T-helper 1 cell treated with Interleukin-12 subunit alpha and Interleukin-12 subunit beta and Interleukin-4 antibody, amounts not matched to agents 30 μg/mL and 1 μg/mL, for 36 hours (primary cell): ENCODE measurements around the gene RIOK2.
"Not testable (repeated sequence)": the region's sequence is repeated elsewhere in the genome, so short reads cannot be mapped to it uniquely, and the experiment has no call there.

Experiments used
- H3K27ac Mint-ChIP-seq: one replicate; pipeline ENCODE4 v1.8.0; 2021; ENCODE audit warnings: mild to moderate bottlenecking, mixed read lengths
- H3K27me3 Mint-ChIP-seq: one replicate; pipeline ENCODE4 v1.8.0; 2021; ENCODE audit warnings: low read depth, mixed read lengths
- H3K36me3 Mint-ChIP-seq: one replicate; pipeline ENCODE4 v1.8.0; 2021; ENCODE audit warnings: low read depth, mixed read lengths
- H3K4me1 Mint-ChIP-seq: one replicate; pipeline ENCODE4 v1.8.0; 2021; ENCODE audit warnings: low read depth, mixed read lengths
- H3K4me3 Mint-ChIP-seq: one replicate; pipeline ENCODE4 v1.8.0; 2021; ENCODE audit warnings: mild to moderate bottlenecking, moderate library complexity, mixed read lengths
- H3K9me3 Mint-ChIP-seq: one replicate; pipeline ENCODE4 v1.8.0; 2021; ENCODE audit warnings: mixed read lengths

Gene RIOK2

DNA sequence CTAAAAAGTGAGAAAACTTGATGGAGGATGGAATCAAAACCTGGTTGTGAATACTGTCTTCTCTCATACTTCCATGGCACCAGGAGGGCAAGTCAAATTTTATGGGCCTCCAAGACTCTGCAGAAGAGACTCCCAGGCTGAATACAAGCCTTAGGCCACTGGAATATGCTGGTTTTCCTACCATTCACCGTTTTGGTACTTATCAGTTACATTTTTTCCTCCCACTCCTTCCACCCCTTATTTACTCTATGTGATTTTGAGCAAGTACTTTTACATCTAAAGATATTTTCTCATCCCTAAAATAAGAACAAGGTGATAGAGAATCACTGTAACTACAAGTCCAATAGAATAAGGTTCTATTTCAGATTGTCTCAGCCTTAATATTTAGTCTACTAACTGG, 32.6 kb downstream of the RIOK2 start:
- Mint-ChIP-seq H3K27ac (no peak overlapping the region), H3K27me3 (peaks cover 10% of the 10 kb centered on the region), H3K4me1 (peaks cover 2% of the 10 kb centered on the region), H3K4me3 (no peak overlapping the region), H3K9me3 (peaks cover under 1% of the 10 kb centered on the region), H3K36me3 (no peaks in the 10 kb centered on the region)

DNA sequence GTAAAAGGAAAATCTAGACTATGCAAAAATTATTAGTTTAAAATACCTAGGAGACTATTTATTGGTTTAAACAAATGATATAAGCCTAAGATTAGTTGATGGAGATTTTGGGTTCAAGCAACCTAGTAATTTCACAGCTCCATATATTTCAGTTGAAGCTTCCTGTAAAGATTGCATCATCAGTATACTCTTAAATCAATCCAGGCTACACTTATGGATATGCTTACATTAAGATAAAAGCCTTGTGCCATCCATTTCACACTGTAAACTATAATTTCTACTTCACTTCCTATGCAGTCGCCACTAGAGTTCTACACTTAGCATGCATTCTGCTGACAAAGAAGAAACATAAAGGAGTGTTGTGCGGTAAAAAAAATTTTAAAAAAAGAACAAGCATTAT, 33.3 kb downstream of the RIOK2 start:
- H3K4me1 Mint-ChIP-seq: peaks cover 2% of the 10 kb centered on the region
- H3K4me3 Mint-ChIP-seq: no peak overlapping the region
- H3K9me3 Mint-ChIP-seq: no peaks in the 10 kb centered on the region
- H3K27me3 Mint-ChIP-seq: peaks cover 7% of the 10 kb centered on the region
- no peaks in the 10 kb centered on the region for H3K36me3 Mint-ChIP-seq
- no peak overlapping the region for H3K27ac Mint-ChIP-seq

DNA sequence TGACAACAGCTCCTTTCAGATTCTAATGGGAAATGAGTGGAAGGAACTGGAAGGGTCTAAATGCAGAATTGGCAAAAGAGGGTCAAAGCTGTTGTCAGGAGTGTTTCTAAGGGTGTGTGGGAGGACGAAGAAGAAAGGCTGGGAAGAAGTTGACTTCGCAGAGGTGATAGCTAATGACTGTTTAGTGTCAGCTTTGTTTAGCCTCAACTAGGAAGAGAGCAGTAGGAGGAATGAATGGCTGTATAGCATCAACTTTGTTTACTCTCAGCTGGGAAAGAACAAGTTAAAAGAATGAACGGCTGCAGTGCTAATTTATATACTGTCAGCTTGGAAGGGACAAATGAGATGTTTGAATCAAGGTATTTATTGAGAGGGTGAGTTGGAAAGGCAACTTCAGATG, 34.8 kb downstream of the RIOK2 start:
- Mint-ChIP-seq H3K4me3 (no peak overlapping the region), H3K4me1 (peaks cover 2% of the 10 kb centered on the region), H3K27ac (no peak overlapping the region), H3K27me3 (no peaks in the 10 kb centered on the region), H3K36me3 (no peaks in the 10 kb centered on the region), H3K9me3 (no peaks in the 10 kb centered on the region)

DNA sequence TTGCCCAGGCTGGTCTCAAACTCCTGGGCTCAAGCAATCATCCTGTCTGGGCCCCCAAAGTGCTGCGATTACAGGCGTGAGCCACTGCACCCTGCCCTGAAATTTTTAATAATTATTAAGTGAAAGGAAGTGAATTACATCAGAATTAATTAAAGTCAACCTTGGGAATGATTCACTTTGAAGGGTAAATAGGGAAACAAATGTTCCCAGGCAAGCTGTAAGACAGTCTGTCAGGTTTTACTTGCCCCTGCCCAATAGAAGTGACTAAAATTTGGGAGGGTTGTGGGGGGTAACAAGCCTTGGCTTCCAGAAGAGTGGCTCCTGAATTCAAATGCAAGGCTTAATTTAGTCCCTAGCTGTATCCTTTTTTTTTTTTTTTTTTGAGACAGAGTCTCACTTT, 39.3 kb downstream of the RIOK2 start:
- no peaks in the 10 kb centered on the region for H3K4me1 Mint-ChIP-seq
- no peak overlapping the region for H3K27ac Mint-ChIP-seq
- peaks cover 22% of the 10 kb centered on the region for H3K27me3 Mint-ChIP-seq
- H3K9me3 Mint-ChIP-seq: no peaks in the 10 kb centered on the region
- H3K36me3 Mint-ChIP-seq: no peaks in the 10 kb centered on the region
- no peak overlapping the region for H3K4me3 Mint-ChIP-seq

DNA sequence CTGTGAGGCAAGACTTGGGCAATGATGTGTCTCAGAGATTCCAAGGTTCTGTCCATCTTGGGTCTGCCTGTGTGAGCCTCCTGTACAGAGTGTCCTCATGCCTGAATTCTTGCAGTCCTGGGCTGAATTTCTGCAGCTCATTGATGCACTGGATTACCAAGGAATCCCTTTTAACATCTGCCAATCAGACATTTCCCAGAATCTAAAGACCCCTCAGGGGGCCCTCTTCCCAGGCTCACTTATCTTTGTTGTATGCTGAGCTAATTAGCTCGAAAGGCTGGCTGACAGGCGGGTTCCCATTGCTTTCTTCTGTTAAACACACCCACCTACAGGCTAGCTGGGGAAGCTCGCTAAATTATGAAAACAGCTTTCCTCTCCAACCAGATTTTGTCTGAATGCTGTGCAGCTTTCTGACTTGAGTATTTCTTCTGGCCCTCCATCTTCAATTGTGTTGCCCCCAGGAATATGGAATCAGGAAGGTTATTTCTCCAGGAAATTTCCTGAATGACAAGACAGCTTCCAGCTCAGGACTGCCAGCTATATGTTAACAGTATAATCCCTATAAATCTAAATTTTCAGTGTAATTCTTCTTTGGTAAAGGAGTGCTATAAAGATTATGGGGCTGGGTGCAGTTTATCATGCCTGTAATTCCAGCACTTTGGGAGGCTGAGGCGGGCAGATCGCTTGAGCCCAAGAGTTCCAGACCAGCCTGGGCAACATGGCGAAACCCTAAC, 40.4 kb downstream of the RIOK2 start, which contains the start of gene LIX1:
Gene LIX1 (minus strand): TSS at position 91 of the 734 bp plus-strand sequence. CDS start 35 bp downstream, at position 56.
- H3K36me3 Mint-ChIP-seq: no peaks in the 10 kb centered on the region
- H3K4me1 Mint-ChIP-seq: no peaks in the 10 kb centered on the region
- H3K9me3 Mint-ChIP-seq: no peaks in the 10 kb centered on the region
- no peak within 1 kb of the TSS for H3K27ac Mint-ChIP-seq
- H3K27me3 Mint-ChIP-seq: peaks cover 22% of the 10 kb centered on the region
- no peak within 1 kb of the TSS for H3K4me3 Mint-ChIP-seq

DNA sequence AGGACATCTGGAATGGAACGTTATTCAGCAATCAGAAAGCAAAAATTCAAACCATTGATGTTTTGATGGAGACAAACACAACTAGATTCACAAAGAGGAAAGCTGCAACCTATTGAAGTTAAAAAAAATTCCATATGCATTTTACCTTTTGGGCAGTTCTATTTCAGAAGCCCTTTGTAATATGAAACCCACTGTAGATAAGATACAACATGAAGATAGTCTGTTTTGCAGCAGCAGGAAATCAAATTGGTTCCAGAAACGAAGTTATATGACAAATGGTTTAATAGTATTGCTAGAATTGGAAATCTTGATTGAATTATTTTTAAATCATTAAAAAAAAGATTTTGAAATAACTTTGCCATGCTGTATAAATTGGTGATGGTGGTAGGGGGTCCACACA, 41.5 kb downstream of the RIOK2 start:
- Mint-ChIP-seq H3K27ac (no peak overlapping the region), H3K36me3 (peaks cover 2% of the 10 kb centered on the region), H3K9me3 (no peaks in the 10 kb centered on the region), H3K4me3 (no peak overlapping the region), H3K4me1 (no peaks in the 10 kb centered on the region), H3K27me3 (peaks cover 26% of the 10 kb centered on the region)

DNA sequence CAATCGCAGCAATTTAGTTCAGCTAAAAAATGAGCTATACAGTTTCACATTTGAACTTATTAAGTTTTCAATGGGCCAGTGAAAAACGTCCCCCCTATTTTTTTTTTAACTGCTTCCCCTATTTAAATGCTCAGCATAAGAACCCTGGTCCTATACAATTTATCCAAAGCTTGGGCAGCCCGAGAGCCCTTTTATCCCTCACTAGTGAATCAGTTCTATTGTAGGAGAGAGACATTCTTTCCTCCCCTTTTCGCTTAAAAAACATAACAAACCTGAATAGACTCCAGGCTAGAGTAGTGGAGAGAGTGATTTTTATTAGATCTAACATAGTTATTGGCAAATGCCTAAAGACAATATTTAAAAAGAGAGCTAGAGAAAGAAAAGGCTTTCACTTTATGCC, 42.0 kb downstream of the RIOK2 start:
- Mint-ChIP-seq H3K36me3 (peaks cover 2% of the 10 kb centered on the region), H3K4me1 (peaks cover 1% of the 10 kb centered on the region), H3K4me3 (no peak overlapping the region), H3K27ac (no peak overlapping the region), H3K9me3 (no peaks in the 10 kb centered on the region), H3K27me3 (peaks cover 26% of the 10 kb centered on the region)

DNA sequence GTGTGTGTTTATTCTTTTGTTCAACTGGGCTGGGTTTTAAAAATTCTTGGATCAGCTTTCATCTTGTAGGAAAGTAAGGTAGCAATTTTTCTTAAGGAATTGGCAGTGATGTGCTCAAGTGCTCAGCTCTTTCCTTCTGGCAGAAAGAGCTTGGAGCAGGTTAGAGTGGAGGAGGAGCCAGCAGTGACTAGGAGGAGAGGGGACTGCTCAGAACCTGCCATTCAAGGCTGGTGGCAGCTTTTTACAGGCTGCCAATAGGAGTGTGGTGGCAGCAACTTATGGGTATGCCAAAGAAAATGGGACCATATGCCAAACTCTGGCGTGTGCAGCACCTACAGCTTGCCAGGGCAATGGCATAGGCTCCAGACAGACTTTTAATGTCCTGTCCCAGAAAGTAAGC, 42.8 kb downstream of the RIOK2 start:
- not testable (repeated sequence) for H3K36me3 Mint-ChIP-seq, H3K4me3 Mint-ChIP-seq, H3K4me1 Mint-ChIP-seq, H3K27ac Mint-ChIP-seq, H3K9me3 Mint-ChIP-seq
- peaks cover 26% of the 10 kb centered on the region for H3K27me3 Mint-ChIP-seq

DNA sequence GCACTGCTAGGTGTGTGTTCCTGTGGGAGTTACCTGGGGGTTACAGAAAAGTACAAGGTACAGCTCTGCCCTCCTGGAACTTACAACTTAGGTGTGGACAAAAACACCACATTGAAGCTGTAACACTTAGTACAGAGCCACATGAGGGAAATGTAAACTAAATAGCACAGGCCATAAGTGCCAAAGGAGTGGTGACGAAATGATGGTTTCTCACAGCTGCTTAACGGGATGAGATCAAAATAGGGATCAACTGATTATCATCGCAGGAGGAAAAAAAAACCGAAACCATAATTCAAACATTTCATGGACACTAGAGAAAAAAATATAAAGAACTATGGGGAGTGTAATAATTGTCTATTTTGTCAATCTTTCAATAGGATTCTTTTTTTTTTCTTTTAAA, 46.6 kb downstream of the RIOK2 start:
- no peak overlapping the region for H3K27ac Mint-ChIP-seq
- peaks cover 2% of the 10 kb centered on the region for H3K36me3 Mint-ChIP-seq
- no peak overlapping the region for H3K4me3 Mint-ChIP-seq
- peaks cover 25% of the 10 kb centered on the region for H3K27me3 Mint-ChIP-seq
- H3K9me3 Mint-ChIP-seq: no peaks in the 10 kb centered on the region
- H3K4me1 Mint-ChIP-seq: peaks cover 8% of the 10 kb centered on the region

DNA sequence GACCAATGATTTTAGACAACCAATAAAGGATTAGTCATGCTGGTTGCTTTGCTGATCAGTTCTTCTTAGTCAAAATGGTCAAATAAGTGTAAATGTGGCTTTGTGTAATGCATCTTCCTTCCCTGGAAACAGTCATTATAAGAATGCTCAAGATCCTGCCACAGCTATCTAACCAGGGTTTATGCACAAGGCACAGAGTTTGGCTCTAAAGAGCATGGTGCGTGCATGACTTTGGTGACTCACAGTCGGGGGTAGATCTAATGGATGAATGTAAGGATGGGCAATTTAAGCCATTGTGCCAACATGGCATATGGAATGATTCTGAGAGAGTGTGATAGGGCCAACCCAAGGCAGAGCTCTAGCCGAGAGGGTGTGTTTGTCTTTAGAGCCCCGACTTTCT, 47.2 kb downstream of the RIOK2 start:
- H3K4me3 Mint-ChIP-seq: no peak overlapping the region
- peaks cover 24% of the 10 kb centered on the region for H3K27me3 Mint-ChIP-seq
- H3K4me1 Mint-ChIP-seq: peaks cover 8% of the 10 kb centered on the region
- peaks cover 2% of the 10 kb centered on the region for H3K36me3 Mint-ChIP-seq
- no peak overlapping the region for H3K27ac Mint-ChIP-seq
- no peaks in the 10 kb centered on the region for H3K9me3 Mint-ChIP-seq

DNA sequence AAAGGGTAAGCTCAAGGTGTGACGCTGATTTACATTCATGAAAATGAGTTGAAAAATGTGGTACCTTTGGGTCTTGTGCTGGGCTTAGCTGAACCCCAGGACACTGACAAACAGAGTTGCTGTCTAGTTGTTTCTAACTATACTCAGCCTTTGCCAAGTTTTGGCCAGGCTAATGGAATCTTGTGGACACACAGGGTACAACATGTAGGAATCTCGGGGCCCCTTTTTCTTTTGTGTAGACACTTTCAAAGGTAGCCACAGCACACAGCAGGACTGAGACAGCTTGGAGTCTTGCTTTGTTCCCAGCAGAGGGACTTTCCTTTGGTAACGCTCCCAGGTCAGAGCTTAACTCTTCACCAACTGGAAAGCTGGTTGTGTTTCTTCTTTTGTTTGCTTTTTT, 48.4 kb downstream of the RIOK2 start:
- Mint-ChIP-seq H3K27ac (no peak overlapping the region), H3K9me3 (no peaks in the 10 kb centered on the region), H3K4me3 (no peak overlapping the region), H3K36me3 (peaks cover 2% of the 10 kb centered on the region), H3K4me1 (peaks cover 8% of the 10 kb centered on the region), H3K27me3 (peaks cover 19% of the 10 kb centered on the region)

DNA sequence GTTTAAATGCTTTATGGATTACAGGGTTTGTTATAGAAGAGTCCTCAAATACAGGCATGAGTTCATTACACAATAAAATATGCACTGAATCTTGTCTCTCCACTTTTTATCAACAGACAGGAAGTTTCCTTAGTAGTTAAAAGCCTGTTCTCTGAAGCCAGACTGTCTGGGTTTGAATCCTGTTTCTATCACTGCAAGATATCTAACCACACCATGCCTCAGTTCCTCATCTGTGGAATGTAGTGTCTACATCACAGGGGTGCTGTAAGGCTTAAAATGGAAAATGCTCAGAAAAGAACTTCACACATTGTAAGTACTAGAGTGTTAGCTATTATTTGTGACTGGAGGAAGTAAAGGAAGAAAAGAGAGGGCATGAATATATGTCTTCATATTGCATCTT, 49.9 kb downstream of the RIOK2 start:
- Mint-ChIP-seq H3K27me3 (peaks cover 24% of the 10 kb centered on the region), H3K36me3 (peaks cover 2% of the 10 kb centered on the region), H3K9me3 (no peaks in the 10 kb centered on the region), H3K27ac (no peak overlapping the region), H3K4me3 (no peak overlapping the region), H3K4me1 (peaks cover 8% of the 10 kb centered on the region)

DNA sequence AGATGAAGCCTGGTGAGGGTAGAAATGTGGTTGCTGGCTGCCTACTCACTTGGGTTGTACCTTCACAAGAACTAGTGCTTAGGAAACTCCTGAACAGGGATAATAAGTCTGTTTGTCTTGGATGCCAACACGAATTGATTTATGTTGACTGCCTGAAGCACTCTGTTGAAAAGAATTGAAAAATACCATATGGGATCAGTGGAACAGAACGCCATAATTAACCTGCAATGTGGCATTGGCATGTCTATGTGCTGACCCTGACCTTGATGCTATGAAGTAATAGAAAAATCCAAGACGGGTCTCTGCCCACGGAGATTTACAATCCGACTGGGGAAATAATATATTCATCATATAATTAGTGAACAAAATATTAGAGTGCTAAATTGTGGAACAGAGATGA, 51.1 kb downstream of the RIOK2 start:
- Mint-ChIP-seq H3K27me3 (peaks cover 27% of the 10 kb centered on the region), H3K9me3 (no peaks in the 10 kb centered on the region), H3K4me1 (peaks cover 8% of the 10 kb centered on the region), H3K36me3 (peaks cover 1% of the 10 kb centered on the region), H3K4me3 (no peak overlapping the region), H3K27ac (no peak overlapping the region)

DNA sequence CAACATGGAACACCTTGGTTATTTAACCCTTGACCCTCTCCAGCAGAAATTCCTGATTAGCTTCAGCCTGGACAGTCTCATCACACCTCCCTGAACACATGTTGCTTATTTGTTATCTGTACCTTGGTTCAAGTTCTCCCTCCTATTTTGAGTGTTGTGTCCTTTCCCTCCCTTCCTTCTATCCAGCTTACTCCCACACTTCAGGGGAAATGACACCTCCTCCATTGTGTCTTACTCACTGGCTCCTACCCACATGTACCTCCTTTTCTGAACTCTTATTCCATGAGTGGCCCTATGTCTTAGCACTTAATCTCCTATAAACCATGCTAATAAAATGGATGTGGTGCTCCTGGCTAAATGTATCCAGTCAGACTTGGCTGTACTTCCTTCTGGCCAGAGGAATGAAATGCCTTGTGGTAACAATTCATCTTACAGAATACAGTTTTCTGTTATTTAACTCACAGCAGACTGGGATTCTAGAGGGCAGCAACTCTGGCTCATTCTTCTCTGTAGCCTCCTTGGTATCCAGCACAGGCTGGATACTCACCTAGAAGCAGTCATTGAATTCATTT, 51.8 kb downstream of the RIOK2 start:
- Mint-ChIP-seq H3K27me3 (peaks cover 30% of the 10 kb centered on the region), H3K9me3 (no peaks in the 10 kb centered on the region), H3K27ac (no peak overlapping the region), H3K36me3 (no peaks in the 10 kb centered on the region), H3K4me3 (no peak overlapping the region), H3K4me1 (peaks cover 8% of the 10 kb centered on the region)

DNA sequence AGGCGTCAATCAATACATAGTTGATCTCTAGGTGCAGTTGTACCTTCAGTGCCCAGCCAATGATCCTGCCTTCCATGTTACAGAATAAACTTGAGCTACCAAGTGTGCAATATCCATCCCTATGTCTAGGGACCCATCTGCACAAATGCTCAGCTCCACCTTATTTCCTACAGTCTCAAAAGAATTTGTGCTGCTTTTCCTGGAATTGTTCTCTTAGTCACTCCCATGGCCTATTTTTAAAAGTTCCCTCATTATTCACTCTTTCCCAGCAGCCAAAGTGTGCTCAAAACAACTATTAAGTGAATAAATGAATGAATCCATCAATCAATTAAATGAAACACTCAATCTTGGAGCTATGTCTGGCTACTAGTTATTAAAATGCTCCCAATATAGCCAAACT, 55.3 kb downstream of the RIOK2 start:
- H3K27me3 Mint-ChIP-seq: peaks cover 32% of the 10 kb centered on the region
- H3K4me3 Mint-ChIP-seq: no peak overlapping the region
- H3K27ac Mint-ChIP-seq: no peak overlapping the region
- H3K36me3 Mint-ChIP-seq: no peaks in the 10 kb centered on the region
- no peaks in the 10 kb centered on the region for H3K4me1 Mint-ChIP-seq
- no peaks in the 10 kb centered on the region for H3K9me3 Mint-ChIP-seq
